Activated CD4-positive, alpha-beta T cell treated with anti-CD3 and anti-CD28 coated beads, Interleukin-10, Interleukin-2, amounts not matched to agents 100 ng/mL and 50 ng/mL, durations not matched to agents 16 hours and 8 hours (primary cell): Measurements from ENCODE around the gene PTMA.
"Not testable (repeated sequence)": the region's sequence is repeated elsewhere in the genome, so short reads cannot be mapped to it uniquely, and the experiment has no call there.

Experiments
- DNase-seq: peaks from one replicate; pipeline ENCODE4 v3.0.0-alpha.2; 2020

The PTMA gene, protein sequence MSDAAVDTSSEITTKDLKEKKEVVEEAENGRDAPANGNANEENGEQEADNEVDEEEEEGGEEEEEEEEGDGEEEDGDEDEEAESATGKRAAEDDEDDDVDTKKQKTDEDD

GRCh38 chr2:231707927-231708772, at the start of gene PTMA:
Gene PTMA (plus strand): TSS chr2:231708525. CDS start chr2:231708707, 182 bp downstream.
- DNase-seq = peak; percentile 100

DNA sequence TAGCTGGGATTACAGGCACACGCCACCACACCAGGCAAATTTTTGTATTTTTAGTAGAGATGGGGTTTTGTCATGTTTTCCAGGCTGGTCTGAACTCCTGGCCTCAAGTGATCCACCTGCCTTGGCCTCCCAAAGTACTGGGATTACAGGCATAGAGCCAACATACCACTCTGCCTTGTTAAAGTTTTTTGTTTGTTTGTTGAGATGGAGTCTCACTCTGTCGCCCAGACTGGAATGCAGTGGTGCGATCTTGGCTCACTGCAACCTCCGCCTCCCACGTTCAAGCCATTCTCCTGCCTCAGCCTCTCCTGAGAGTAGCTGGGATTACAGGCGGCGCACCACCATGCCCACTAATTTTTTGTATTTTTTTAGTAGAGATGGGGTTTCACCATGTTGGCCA, 48.3 kb upstream of the PTMA start:
- DNase-seq = not testable (repeated sequence)

- DNase-seq = no peak
Measured at GRCh38 chr2:231660860-231661259, 47.5 kb upstream of the PTMA start.

- DNase-seq = no peak
Measured at GRCh38 chr2:231661422-231662027, 46.8 kb upstream of the PTMA start.

GRCh38 chr2:231662028-231662810, 46.1 kb upstream of the PTMA start:
- DNase-seq = peak; percentile 98

GRCh38 chr2:231662811-231663457, 45.4 kb upstream of the PTMA start:
- DNase-seq = no peak

- no peak for DNase-seq
Measured at GRCh38 chr2:231663458-231664212, 44.7 kb upstream of the PTMA start.

DNA sequence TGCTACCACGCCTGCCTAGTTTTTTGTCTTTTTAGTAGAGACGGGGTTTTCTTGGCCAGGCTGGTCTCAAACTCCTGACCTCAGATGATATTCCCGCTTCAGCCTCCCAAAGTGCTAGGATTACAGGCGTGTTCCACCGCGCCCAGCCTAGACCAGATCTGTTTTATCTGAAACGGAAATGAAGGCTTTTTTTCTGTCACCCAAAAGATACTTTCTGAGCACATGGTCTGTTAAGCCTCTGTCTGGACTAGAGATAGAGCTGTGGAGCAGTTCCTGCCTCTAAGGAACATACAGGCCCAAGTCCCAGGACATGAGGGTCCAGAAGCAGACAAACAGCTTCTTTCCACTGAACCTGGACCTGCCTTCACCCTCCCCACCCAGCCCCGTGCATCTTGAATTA, 43.6 kb upstream of the PTMA start:
- no peak for DNase-seq

DNA sequence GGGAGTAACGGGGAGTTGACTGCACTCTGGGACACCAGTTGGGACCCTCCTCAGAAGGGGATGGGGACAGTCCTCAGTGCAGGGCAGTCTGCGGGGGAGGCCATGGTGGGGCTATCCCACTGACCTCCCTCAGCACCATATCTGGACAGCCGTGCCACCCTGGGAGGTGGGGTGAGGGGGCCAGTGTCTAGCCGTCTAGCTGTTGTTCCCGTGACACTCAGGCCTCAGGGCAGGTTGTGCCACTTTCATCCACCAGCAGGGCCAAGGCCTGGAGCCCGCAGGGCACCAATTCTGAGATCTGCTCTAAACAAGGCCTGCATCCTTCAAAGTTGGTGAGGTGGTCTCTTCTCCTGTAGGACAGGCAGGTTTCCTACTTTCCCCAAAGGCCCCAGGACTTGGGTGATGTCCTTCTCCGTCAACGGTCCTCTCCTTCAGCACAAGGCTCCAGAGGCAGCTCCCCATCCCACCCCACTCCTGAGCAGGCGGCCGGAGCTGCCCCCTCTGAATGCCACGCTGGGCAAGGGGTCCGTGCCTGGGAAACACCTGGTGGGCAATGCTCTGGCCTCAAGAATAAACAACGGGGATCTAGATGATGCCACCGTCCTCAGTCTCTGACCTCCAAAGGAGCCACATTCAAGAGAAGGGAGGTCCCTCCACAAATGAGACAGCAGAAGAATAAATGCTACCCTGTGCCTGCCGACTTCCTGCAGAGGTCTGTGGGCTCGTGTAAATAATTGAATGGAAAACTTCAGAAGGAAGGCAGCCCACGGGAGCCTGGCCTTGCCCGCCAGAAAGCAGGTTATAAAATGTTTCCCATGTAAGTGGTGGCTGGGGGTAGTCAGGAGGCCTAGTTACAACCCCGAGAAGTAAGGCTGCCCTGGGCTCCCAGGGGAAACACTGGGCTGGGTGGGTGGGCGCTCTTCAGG, 42.8 kb upstream of the PTMA start:
- DNase-seq = no peak

DNA sequence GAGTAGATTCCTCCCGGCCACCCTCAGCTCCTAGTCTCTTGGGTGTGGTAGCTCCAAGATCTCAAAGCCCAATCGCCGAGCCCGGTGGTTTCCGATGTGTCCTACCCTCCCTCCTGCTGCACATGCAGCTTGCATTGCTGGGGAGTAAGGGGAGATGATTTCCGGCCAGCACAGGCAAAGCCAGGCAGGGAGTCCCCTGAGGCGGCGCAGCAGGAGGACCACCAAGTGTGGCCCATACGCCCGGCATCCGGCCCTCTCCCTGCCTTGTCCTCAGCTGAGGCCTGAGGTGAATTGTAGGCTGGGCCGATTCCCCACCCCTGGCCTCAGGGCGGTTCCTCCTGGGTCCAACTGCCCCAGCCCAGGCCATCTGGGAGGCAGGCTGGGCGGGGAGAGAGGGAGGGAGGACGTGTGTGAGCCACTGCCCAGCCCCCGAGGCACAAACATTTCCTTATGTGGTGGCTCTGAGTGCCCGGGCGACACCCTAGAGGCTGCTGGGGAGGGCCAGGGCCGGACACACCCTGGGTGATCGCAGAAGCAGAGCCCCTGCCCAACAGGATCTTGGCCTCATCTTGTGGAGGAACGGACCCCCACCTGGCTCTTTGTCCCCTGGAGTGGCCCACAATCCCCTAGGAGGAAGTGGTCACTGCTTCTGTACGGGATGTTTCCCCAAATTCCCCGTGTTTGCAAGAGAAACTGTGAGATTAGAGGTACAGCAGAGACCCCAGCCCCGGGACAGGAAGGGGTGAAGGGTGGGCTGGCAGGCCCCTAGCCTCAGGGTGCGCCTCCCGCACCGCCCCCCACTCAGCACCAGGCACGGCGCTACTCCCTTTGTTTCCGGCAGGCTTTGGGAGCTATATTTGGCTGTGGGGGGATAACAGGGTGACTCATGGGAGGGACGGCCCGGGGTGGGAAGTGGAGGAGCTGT, 41.9 kb upstream of the PTMA start:
- no peak for DNase-seq

GRCh38 chr2:231667096-231667427, 41.3 kb upstream of the PTMA start:
- no peak for DNase-seq

- DNase-seq = no peak
Measured at GRCh38 chr2:231667496-231667895, 40.8 kb upstream of the PTMA start.

GRCh38 chr2:231668981-231669380, 39.3 kb upstream of the PTMA start:
- DNase-seq = no peak

DNA sequence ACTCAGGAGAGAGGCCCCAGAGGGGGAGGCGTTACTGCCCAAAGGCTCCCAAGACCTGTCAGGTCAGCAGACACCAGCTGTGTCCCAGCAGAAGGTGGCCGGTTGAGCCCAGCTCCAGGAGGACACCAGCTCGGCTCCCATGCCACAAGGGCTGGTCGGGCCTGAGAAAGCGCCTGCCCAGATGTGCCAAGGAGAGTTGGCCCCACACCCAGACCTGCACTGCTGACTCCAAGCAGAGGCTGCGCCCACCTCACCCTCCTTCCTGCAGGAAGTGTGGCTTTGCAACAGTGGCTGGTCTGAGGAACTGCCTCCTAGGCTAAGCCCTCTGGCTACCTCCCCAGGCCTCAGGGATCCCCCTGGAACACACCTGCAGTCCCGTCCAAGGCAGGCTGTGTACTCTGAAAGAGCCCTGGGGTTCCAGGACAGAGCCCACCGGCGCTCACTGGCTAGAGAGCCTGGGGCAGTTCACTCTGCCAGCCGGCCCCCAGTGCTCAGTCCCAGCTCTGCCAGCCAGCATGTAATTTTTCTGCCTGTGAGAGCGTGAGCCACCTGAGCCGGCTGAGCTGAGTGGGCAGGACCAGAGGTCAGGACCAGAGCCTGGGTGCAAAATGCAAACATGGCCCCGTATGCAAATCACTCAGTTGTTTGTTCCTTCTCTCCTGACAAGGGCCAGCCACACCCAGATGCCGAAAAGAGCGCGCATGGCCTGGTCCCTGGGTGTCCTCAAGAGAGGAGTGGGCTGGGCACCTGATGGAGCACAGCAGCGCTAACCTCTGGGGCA, 36.9 kb upstream of the PTMA start:
- no peak for DNase-seq

GRCh38 chr2:231672617-231673347, 35.5 kb upstream of the PTMA start:
- no peak for DNase-seq

GRCh38 chr2:231673348-231673770, 35.0 kb upstream of the PTMA start:
- no peak for DNase-seq

DNA sequence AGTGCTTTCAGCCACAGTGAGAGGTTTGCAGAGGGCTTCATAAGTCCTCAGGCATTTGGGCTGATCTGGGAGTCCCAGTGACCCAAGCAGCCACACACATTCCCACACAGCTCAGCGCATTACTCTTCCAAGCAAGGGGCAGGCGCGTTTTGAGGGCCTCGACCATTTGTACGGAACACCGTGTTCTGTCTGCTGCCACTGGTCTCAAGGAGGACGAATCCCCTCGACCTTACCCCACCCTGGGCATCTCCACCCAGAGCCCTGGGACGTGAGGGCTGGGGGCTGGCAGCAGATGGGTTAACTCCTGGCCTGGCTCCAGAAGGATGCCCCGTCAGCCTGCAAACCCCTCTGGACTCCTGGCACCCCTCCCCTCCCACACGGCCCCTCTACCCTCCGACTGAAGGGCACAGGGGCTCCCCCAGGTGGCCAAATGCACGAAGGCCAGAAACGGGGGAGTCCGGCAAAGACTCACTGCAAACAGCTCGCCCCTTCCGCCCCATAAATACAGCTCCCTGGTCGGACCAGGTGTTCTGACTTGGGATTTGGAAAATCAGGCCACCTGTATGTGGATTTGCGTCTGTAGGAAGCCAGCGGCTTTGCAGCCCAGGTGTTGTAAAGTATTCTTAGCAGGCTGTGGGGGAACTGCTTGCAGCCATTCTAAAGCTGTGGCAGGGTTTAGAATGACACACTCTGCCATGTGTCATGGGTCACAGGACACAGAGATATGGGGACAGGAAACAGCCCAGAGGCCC, 33.6 kb upstream of the PTMA start:
- peak; percentile 77 for DNase-seq

DNA sequence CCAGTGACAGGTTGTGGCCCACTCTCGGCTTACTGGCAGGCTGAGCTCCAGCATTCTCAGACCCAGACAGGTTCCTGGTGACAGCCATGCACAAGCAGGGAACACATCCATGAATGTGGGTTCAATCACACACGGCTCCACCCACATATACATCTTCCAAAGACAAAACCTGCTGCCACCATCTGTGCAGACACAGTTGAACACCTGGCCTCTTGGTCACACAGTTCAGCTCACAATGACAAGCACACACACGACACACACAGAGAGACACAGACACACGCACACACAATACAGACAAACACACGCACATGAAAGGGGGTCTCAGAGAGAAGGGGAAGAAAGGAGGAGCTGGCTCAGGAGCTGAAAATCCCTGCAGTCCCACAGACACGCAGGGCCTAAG, 32.1 kb upstream of the PTMA start:
- no peak for DNase-seq
